ENCODE data around the gene DIAPH2. TPM values are rescaled to one million over a fixed set of nuclear protein-coding genes. Genes with fewer than 3 reads are reported as not detected.

The DIAPH2 gene
- total RNA-seq, 4 donors from 2014 or later: 39.5 to 61.0 (median 56.5) TPM

DNA sequence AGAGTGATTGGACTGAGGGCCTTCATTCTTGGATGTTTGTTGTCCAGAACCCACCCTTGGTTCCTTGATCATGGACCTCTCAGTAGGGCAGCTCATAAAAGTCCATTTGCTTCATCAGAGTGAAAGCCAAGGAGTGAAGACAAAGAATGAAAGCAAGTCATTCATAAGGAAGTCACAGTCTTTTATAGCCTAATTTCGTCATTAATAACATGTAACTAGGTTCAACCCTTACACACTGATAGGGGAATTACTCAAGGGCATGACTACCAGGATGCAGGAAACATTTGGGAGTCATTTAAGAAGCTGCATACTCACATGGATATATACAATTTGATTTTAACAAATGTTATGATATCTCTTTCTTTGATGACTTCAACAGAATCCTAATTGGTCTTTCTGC, 294.3 kb downstream of the DIAPH2 start:
- DNase-seq: no peak
- 48% methylated on average over 1 of the region's 1 CpG; no CpG with 5 or more reads in 1 of the 2 donors for WGBS, 2 donors (ENCODE audit: low coverage in 1 of 2)
- in situ Hi-C loops (cut with MboI; ENCODE audit: low pct_ligation_motif_present in 1 of 4, low pct_unique_long_range_greater_than_20kb in 1 of 4, low sequenced_read_pairs in 3 of 4): no loop called here

DNA sequence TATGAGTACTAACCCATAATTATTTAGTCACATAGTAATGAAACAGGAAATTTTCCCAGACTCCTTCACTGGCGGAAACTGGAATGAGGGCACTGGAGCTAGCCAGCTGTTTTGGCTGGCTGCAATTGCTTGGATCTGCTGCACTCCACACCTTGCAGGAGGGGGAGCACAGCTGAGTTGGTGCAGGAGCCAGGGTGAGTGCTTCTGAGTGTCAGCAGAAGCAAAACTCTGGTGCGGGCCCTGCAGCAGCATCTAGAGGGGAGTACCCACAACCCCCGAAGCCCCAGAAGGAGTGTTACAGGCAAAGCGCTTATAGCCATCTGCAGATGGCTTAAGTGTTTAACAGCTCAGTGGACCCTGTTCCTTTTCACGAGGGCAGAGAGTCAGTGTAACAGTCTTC, 295.1 kb downstream of the DIAPH2 start:
- Histone ChIP-seq H3K4me1 (no peaks in the 10 kb centered on the region), H3K27ac (no peak overlapping the region), H3K9me3 (no peaks in the 10 kb centered on the region), H3K36me3 (no peaks in the 10 kb centered on the region), H3K27me3 (no peaks in the 10 kb centered on the region), H3K4me3 (no peak overlapping the region)
- no peak for DNase-seq
- in situ Hi-C loops (cut with MboI; ENCODE audit: low pct_ligation_motif_present in 1 of 4, low pct_unique_long_range_greater_than_20kb in 1 of 4, low sequenced_read_pairs in 3 of 4) (no loop called here), intact Hi-C loops (cut with DNase I; ENCODE audit: low total_unique reads) (no loop called here)
- TF ChIP-seq POLR2A (IDR thresholded peaks at IDR 0.05) (no peak), EP300 (IDR thresholded peaks at IDR 0.05; ENCODE audit: low read depth) (no peak), POLR2AphosphoS5 (IDR thresholded peaks at IDR 0.05) (no peak)
- TF ChIP-seq, protein P1, sequence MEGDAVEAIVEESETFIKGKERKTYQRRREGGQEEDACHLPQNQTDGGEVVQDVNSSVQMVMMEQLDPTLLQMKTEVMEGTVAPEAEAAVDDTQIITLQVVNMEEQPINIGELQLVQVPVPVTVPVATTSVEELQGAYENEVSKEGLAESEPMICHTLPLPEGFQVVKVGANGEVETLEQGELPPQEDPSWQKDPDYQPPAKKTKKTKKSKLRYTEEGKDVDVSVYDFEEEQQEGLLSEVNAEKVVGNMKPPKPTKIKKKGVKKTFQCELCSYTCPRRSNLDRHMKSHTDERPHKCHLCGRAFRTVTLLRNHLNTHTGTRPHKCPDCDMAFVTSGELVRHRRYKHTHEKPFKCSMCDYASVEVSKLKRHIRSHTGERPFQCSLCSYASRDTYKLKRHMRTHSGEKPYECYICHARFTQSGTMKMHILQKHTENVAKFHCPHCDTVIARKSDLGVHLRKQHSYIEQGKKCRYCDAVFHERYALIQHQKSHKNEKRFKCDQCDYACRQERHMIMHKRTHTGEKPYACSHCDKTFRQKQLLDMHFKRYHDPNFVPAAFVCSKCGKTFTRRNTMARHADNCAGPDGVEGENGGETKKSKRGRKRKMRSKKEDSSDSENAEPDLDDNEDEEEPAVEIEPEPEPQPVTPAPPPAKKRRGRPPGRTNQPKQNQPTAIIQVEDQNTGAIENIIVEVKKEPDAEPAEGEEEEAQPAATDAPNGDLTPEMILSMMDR (IDR thresholded peaks at IDR 0.05): no peak
- WGBS, 2 donors (ENCODE audit: low coverage in 1 of 2): 72% methylated on average over 5 of the region's 5 CpGs; no CpG with 5 or more reads in 1 of the 2 donors

More for the DNA sequence above, 294.3 kb downstream of the DIAPH2 start:
- no peaks in the 10 kb centered on the region for H3K36me3 ChIP-seq
- H3K27me3 ChIP-seq: no peaks in the 10 kb centered on the region
- intact Hi-C loops (cut with DNase I; ENCODE audit: low total_unique reads): no loop called here
- H3K27ac ChIP-seq: no peak overlapping the region
- TF ChIP-seq POLR2A (IDR thresholded peaks at IDR 0.05): no peak
- no peak overlapping the region for H3K4me3 ChIP-seq
- H3K4me1 ChIP-seq: no peaks in the 10 kb centered on the region
- H3K9me3 ChIP-seq: no peaks in the 10 kb centered on the region

DNA sequence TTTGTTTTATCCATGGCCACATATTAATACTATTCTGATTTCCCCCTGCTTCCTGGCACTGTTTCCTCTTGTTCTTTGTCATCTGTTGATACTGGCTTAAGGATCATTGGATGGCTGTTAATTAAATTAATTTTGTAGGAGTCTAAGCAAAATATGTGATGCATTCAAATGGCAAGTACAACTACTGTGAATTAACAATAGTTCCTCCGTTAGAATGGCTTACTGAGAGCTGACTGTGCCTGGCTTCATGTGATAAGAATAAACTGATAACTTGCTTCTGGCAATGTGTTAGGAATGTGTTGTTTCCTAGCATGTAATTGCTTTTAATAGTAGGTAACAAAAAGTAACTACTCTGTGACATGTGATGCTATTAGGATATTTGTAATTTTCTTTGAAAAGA, 297.5 kb downstream of the DIAPH2 start:
- no peaks in the 10 kb centered on the region for H3K4me1 ChIP-seq
- 61% methylated on average over 1 of the region's 1 CpG; no CpG with 5 or more reads in 1 of the 2 donors for WGBS, 2 donors (ENCODE audit: low coverage in 1 of 2)
- no peaks in the 10 kb centered on the region for H3K27me3 ChIP-seq
- H3K4me3 ChIP-seq: no peak overlapping the region
- no peak overlapping the region for H3K27ac ChIP-seq
- in situ Hi-C loops (cut with MboI; ENCODE audit: low pct_ligation_motif_present in 1 of 4, low pct_unique_long_range_greater_than_20kb in 1 of 4, low sequenced_read_pairs in 3 of 4) (no loop called here), intact Hi-C loops (cut with DNase I; ENCODE audit: low total_unique reads) (no loop called here)
- no peak for TF ChIP-seq POLR2AphosphoS5 (IDR thresholded peaks at IDR 0.05)
- TF ChIP-seq, protein P1 (IDR thresholded peaks at IDR 0.05): no peak
- no peak for TF ChIP-seq EP300 (IDR thresholded peaks at IDR 0.05; ENCODE audit: low read depth)
- TF ChIP-seq POLR2A (IDR thresholded peaks at IDR 0.05): no peak
- no peaks in the 10 kb centered on the region for H3K9me3 ChIP-seq
- no peaks in the 10 kb centered on the region for H3K36me3 ChIP-seq
- no peak for DNase-seq

DNA sequence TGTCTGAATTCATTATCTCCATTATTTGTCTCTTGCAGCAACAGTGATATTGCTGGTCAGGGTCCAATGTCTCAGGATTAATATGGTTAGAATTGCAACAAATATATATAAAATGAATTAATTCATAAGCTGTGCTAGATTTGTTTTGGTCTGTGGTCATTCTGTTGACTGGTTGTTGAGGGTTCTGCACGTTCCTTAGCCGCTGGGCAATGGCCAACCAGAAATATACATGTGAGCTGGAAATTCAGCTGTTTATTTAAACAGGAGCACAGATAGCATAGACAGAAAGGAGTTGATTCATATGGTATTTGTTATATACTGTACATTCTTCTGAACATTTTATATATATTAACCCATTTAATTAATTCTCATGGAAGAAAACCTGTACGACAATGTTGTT, 299.9 kb downstream of the DIAPH2 start:
- no peaks in the 10 kb centered on the region for H3K4me1 ChIP-seq
- no peaks in the 10 kb centered on the region for H3K36me3 ChIP-seq
- TF ChIP-seq POLR2A (IDR thresholded peaks at IDR 0.05) (no peak), EP300 (IDR thresholded peaks at IDR 0.05; ENCODE audit: low read depth) (no peak), POLR2AphosphoS5 (IDR thresholded peaks at IDR 0.05) (no peak)
- TF ChIP-seq, protein P1 (IDR thresholded peaks at IDR 0.05): no peak
- H3K4me3 ChIP-seq: no peak overlapping the region
- intact Hi-C loops (cut with DNase I; ENCODE audit: low total_unique reads): no loop called here
- H3K27ac ChIP-seq: no peak overlapping the region
- in situ Hi-C loops (cut with MboI; ENCODE audit: low pct_ligation_motif_present in 1 of 4, low pct_unique_long_range_greater_than_20kb in 1 of 4, low sequenced_read_pairs in 3 of 4): no loop called here
- no peaks in the 10 kb centered on the region for H3K27me3 ChIP-seq
- H3K9me3 ChIP-seq: no peaks in the 10 kb centered on the region
- WGBS, 2 donors (ENCODE audit: low coverage in 1 of 2): 77 to 100% methylated on average over 1 to 3 of the region's 3 CpGs
- no peak for DNase-seq

DNA sequence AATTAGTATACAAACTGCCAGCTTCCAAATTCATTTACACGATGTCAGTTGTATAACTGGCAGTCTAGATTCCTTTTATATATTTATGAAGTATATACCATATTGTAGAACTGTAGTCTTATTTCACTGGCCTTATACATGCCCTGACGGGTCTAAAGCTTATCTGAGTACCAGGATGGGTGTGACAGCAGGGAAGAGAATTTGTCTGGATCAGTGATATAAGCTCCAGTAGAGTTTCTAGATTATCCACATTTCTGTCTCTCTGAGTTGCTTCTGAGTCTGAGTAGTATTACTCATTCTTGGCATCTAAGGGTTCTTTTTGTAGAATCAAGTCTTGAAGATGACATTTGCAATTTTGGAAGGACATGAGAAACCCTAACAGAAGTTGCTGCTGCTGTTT, 300.4 kb downstream of the DIAPH2 start:
- intact Hi-C loops (cut with DNase I; ENCODE audit: low total_unique reads): no loop called here
- no peak for TF ChIP-seq POLR2AphosphoS5 (IDR thresholded peaks at IDR 0.05)
- TF ChIP-seq, protein P1 (IDR thresholded peaks at IDR 0.05): no peak
- no peak for TF ChIP-seq POLR2A (IDR thresholded peaks at IDR 0.05)
- no peak for TF ChIP-seq EP300 (IDR thresholded peaks at IDR 0.05; ENCODE audit: low read depth)
- Histone ChIP-seq H3K4me1 (no peaks in the 10 kb centered on the region), H3K27me3 (no peaks in the 10 kb centered on the region), H3K9me3 (no peaks in the 10 kb centered on the region), H3K4me3 (no peak overlapping the region), H3K36me3 (no peaks in the 10 kb centered on the region), H3K27ac (no peak overlapping the region)
- in situ Hi-C loops (cut with MboI; ENCODE audit: low pct_ligation_motif_present in 1 of 4, low pct_unique_long_range_greater_than_20kb in 1 of 4, low sequenced_read_pairs in 3 of 4): no loop called here
- no peak for DNase-seq
- 57 to 100% methylated on average over 1 to 2 of the region's 2 CpGs for WGBS, 2 donors (ENCODE audit: low coverage in 1 of 2)
